Measurements from ENCODE around the gene SLC38A11. TPM values are rescaled to one million over a fixed set of nuclear protein-coding genes. Genes with fewer than 3 reads are reported as not detected.

Gene SLC38A11
- total RNA-seq, 1 donor from 2014 or later, result 2.6 TPM

GRCh38 chr2:164947281-164947680, 8.0 kb downstream of the SLC38A11 start:
- no peak overlapping the region for H3K4me3 ChIP-seq (ENCODE audit: low read length in 3 of 3)
- no peaks in the 10 kb centered on the region for H3K9me3 ChIP-seq (ENCODE audit: control insufficient read depth in 3 of 3, low read length in 3 of 3)
- H3K27ac ChIP-seq (ENCODE audit: low read depth, low read length), result no peak overlapping the region
- H3K36me3 ChIP-seq (ENCODE audit: control insufficient read depth in 3 of 3, insufficient read depth in 3 of 3, low read length in 3 of 3), result no peaks in the 10 kb centered on the region
- no peaks in the 10 kb centered on the region for H3K4me1 ChIP-seq (ENCODE audit: control insufficient read depth in 3 of 3, insufficient read depth in 3 of 3, low read length in 3 of 3)
- peaks cover 7 to 11% (median 8%) of the 10 kb centered on the region in 3 donors for H3K27me3 ChIP-seq (ENCODE audit: control insufficient read depth in 3 of 3, insufficient read depth in 3 of 3, low read length in 3 of 3)
- no peak overlapping the region for H3K9ac ChIP-seq (ENCODE audit: low read depth in 1 of 3, low read length in 3 of 3)

GRCh38 chr2:164943289-164943688, 12.0 kb downstream of the SLC38A11 start:
- Histone ChIP-seq H3K27me3 (ENCODE audit: control insufficient read depth in 3 of 3, insufficient read depth in 3 of 3, low read length in 3 of 3) (no peaks in the 10 kb centered on the region), H3K9me3 (ENCODE audit: control insufficient read depth in 3 of 3, low read length in 3 of 3) (no peaks in the 10 kb centered on the region), H3K4me3 (ENCODE audit: low read length in 3 of 3) (no peak overlapping the region), H3K27ac (ENCODE audit: low read depth, low read length) (no peak overlapping the region), H3K9ac (ENCODE audit: low read depth in 1 of 3, low read length in 3 of 3) (no peak overlapping the region), H3K4me1 (ENCODE audit: control insufficient read depth in 3 of 3, insufficient read depth in 3 of 3, low read length in 3 of 3) (no peaks in the 10 kb centered on the region), H3K36me3 (ENCODE audit: control insufficient read depth in 3 of 3, insufficient read depth in 3 of 3, low read length in 3 of 3) (no peaks in the 10 kb centered on the region)

- Histone ChIP-seq H3K36me3 (ENCODE audit: control insufficient read depth in 3 of 3, insufficient read depth in 3 of 3, low read length in 3 of 3) (no peaks in the 10 kb centered on the region), H3K4me3 (ENCODE audit: low read length in 3 of 3) (no peak overlapping the region), H3K4me1 (ENCODE audit: control insufficient read depth in 3 of 3, insufficient read depth in 3 of 3, low read length in 3 of 3) (no peaks in the 10 kb centered on the region), H3K27ac (ENCODE audit: low read depth, low read length) (no peak overlapping the region), H3K27me3 (ENCODE audit: control insufficient read depth in 3 of 3, insufficient read depth in 3 of 3, low read length in 3 of 3) (no peaks in the 10 kb centered on the region), H3K9me3 (ENCODE audit: control insufficient read depth in 3 of 3, low read length in 3 of 3) (no peaks in the 10 kb centered on the region), H3K9ac (ENCODE audit: low read depth in 1 of 3, low read length in 3 of 3) (no peak overlapping the region)
These were observed 17.4 kb downstream of the SLC38A11 start for GRCh38 chr2:164937864-164938401.

- Histone ChIP-seq H3K4me1 (ENCODE audit: control insufficient read depth in 3 of 3, insufficient read depth in 3 of 3, low read length in 3 of 3) (no peaks in the 10 kb centered on the region), H3K27me3 (ENCODE audit: control insufficient read depth in 3 of 3, insufficient read depth in 3 of 3, low read length in 3 of 3) (no peaks in the 10 kb centered on the region), H3K36me3 (ENCODE audit: control insufficient read depth in 3 of 3, insufficient read depth in 3 of 3, low read length in 3 of 3) (no peaks in the 10 kb centered on the region), H3K9me3 (ENCODE audit: control insufficient read depth in 3 of 3, low read length in 3 of 3) (no peaks in the 10 kb centered on the region), H3K9ac (ENCODE audit: low read depth in 1 of 3, low read length in 3 of 3) (no peak overlapping the region), H3K4me3 (ENCODE audit: low read length in 3 of 3) (no peak overlapping the region), H3K27ac (ENCODE audit: low read depth, low read length) (no peak overlapping the region)
These were observed 19.9 kb downstream of the SLC38A11 start for GRCh38 chr2:164935118-164936101.

GRCh38 chr2:164934401-164935117, 20.8 kb downstream of the SLC38A11 start:
- H3K4me1 ChIP-seq (ENCODE audit: control insufficient read depth in 3 of 3, insufficient read depth in 3 of 3, low read length in 3 of 3), result no peaks in the 10 kb centered on the region
- H3K27me3 ChIP-seq (ENCODE audit: control insufficient read depth in 3 of 3, insufficient read depth in 3 of 3, low read length in 3 of 3), result no peaks in the 10 kb centered on the region
- no peaks in the 10 kb centered on the region for H3K36me3 ChIP-seq (ENCODE audit: control insufficient read depth in 3 of 3, insufficient read depth in 3 of 3, low read length in 3 of 3)
- no peak overlapping the region for H3K9ac ChIP-seq (ENCODE audit: low read depth in 1 of 3, low read length in 3 of 3)
- no peak overlapping the region for H3K27ac ChIP-seq (ENCODE audit: low read depth, low read length)
- H3K4me3 ChIP-seq (ENCODE audit: low read length in 3 of 3), result no peak overlapping the region
- no peaks in the 10 kb centered on the region for H3K9me3 ChIP-seq (ENCODE audit: control insufficient read depth in 3 of 3, low read length in 3 of 3)

GRCh38 chr2:164933671-164934189, 21.6 kb downstream of the SLC38A11 start:
- no peak overlapping the region for H3K4me3 ChIP-seq (ENCODE audit: low read length in 3 of 3)

GRCh38 chr2:164932377-164932776, 22.9 kb downstream of the SLC38A11 start:
- H3K4me3 ChIP-seq (ENCODE audit: low read length in 3 of 3), result no peak overlapping the region
- no peak overlapping the region for H3K9ac ChIP-seq (ENCODE audit: low read depth in 1 of 3, low read length in 3 of 3)
- H3K36me3 ChIP-seq (ENCODE audit: control insufficient read depth in 3 of 3, insufficient read depth in 3 of 3, low read length in 3 of 3), result no peaks in the 10 kb centered on the region
- no peak overlapping the region for H3K27ac ChIP-seq (ENCODE audit: low read depth, low read length)
- H3K4me1 ChIP-seq (ENCODE audit: control insufficient read depth in 3 of 3, insufficient read depth in 3 of 3, low read length in 3 of 3), result no peaks in the 10 kb centered on the region
- H3K9me3 ChIP-seq (ENCODE audit: control insufficient read depth in 3 of 3, low read length in 3 of 3), result no peaks in the 10 kb centered on the region
- H3K27me3 ChIP-seq (ENCODE audit: control insufficient read depth in 3 of 3, insufficient read depth in 3 of 3, low read length in 3 of 3), result no peaks in the 10 kb centered on the region

More at GRCh38 chr2:164933671-164934189, 21.6 kb downstream of the SLC38A11 start:
- Histone ChIP-seq H3K27me3 (ENCODE audit: control insufficient read depth in 3 of 3, insufficient read depth in 3 of 3, low read length in 3 of 3) (no peaks in the 10 kb centered on the region), H3K9me3 (ENCODE audit: control insufficient read depth in 3 of 3, low read length in 3 of 3) (no peaks in the 10 kb centered on the region), H3K9ac (ENCODE audit: low read depth in 1 of 3, low read length in 3 of 3) (no peak overlapping the region), H3K27ac (ENCODE audit: low read depth, low read length) (no peak overlapping the region), H3K4me1 (ENCODE audit: control insufficient read depth in 3 of 3, insufficient read depth in 3 of 3, low read length in 3 of 3) (no peaks in the 10 kb centered on the region), H3K36me3 (ENCODE audit: control insufficient read depth in 3 of 3, insufficient read depth in 3 of 3, low read length in 3 of 3) (no peaks in the 10 kb centered on the region)

GRCh38 chr2:164928101-164928673, 27.1 kb downstream of the SLC38A11 start:
- no peaks in the 10 kb centered on the region for H3K4me1 ChIP-seq (ENCODE audit: control insufficient read depth in 3 of 3, insufficient read depth in 3 of 3, low read length in 3 of 3)
- no peak overlapping the region for H3K9ac ChIP-seq (ENCODE audit: low read depth in 1 of 3, low read length in 3 of 3)
- H3K36me3 ChIP-seq (ENCODE audit: control insufficient read depth in 3 of 3, insufficient read depth in 3 of 3, low read length in 3 of 3), result no peaks in the 10 kb centered on the region
- no peak overlapping the region for H3K4me3 ChIP-seq (ENCODE audit: low read length in 3 of 3)
- no peaks in the 10 kb centered on the region for H3K9me3 ChIP-seq (ENCODE audit: control insufficient read depth in 3 of 3, low read length in 3 of 3)
- H3K27me3 ChIP-seq (ENCODE audit: control insufficient read depth in 3 of 3, insufficient read depth in 3 of 3, low read length in 3 of 3), result no peaks in the 10 kb centered on the region
- H3K27ac ChIP-seq (ENCODE audit: low read depth, low read length), result no peak overlapping the region

GRCh38 chr2:164922134-164922533, 33.2 kb downstream of the SLC38A11 start:
- Histone ChIP-seq H3K36me3 (ENCODE audit: control insufficient read depth in 3 of 3, insufficient read depth in 3 of 3, low read length in 3 of 3) (no peaks in the 10 kb centered on the region), H3K27me3 (ENCODE audit: control insufficient read depth in 3 of 3, insufficient read depth in 3 of 3, low read length in 3 of 3) (no peaks in the 10 kb centered on the region), H3K4me3 (ENCODE audit: low read length in 3 of 3) (no peak overlapping the region), H3K4me1 (ENCODE audit: control insufficient read depth in 3 of 3, insufficient read depth in 3 of 3, low read length in 3 of 3) (no peaks in the 10 kb centered on the region), H3K9ac (ENCODE audit: low read depth in 1 of 3, low read length in 3 of 3) (no peak overlapping the region), H3K9me3 (ENCODE audit: control insufficient read depth in 3 of 3, low read length in 3 of 3) (no peaks in the 10 kb centered on the region), H3K27ac (ENCODE audit: low read depth, low read length) (no peak overlapping the region)
